D721Med (cell line): ENCODE results near the gene GPR107.

ENCODE experiments used
- DNase-seq: peaks from one replicate; pipeline ENCODE4 v3.0.0; 2011; ENCODE audit warnings: low spot score; ENCODE audit not compliant: insufficient read length
- FAIRE-seq: peaks from 2 replicates; lab custom pipeline; 2011; peaks lifted over from hg19 to GRCh38; lab: Jason Lieb, UNC
- CTCF ChIP-seq: IDR thresholded peaks from 2 replicates; pipeline ENCODE4 v1.5.1; 2012; ENCODE audit warnings: mild to moderate bottlenecking, control low read depth; ENCODE audit not compliant: insufficient read depth; ENCODE audit errors: missing control alignments

The GPR107 gene

GRCh38 chr9:130188860-130189481 lies 135.3 kb downstream of the GPR107 start:
- DNase-seq (no peak), FAIRE-seq (no peak)
- no peak for TF ChIP-seq CTCF
